Epithelial cell of esophagus (primary cell): ENCODE data around the gene LDLRAD1.
"Not testable (repeated sequence)": the region's sequence is repeated elsewhere in the genome, so short reads cannot be mapped to it uniquely, and the experiment has no call there.

Source experiments
- DNase-seq: peaks from one replicate; pipeline ENCODE4 v3.0.0; 2010; ENCODE audit warnings: low read depth
- H3K4me3 ChIP-seq: 2 replicates; pipeline ENCODE4 v1.5.1; 2011; ENCODE audit warnings: mild to moderate bottlenecking, low read length, control low read depth
- TF ChIP-seq, protein P1 (sequence below): IDR thresholded peaks from 2 replicates; pipeline ENCODE4 v1.5.1; 2011; ENCODE audit warnings: low read depth, mild to moderate bottlenecking, low read length, control low read depth, inconsistent platforms; ENCODE audit not compliant: insufficient read depth; ENCODE audit errors: missing control alignments

Gene LDLRAD1

DNA sequence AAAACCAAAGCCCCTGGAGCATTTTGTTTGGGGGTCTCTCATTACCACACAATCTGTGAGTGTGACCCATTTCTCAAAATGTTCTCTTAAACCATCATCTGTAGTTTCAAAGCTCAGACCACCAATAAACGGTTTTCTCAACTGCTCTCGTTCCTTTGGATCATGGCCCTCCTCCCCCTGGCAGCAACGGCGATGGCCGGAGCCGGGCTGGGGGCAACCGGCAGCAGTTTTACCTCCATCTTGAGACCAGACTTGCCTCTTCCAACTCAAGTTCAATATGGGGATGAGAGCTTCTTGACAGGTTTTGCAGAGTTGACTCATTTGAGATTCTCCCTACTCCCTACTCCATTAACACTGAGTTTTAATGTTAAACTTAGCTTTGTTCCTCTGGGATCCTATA, 42.1 kb downstream of the LDLRAD1 start:
- H3K4me3 ChIP-seq: no peak overlapping the region
- TF ChIP-seq, protein P1, sequence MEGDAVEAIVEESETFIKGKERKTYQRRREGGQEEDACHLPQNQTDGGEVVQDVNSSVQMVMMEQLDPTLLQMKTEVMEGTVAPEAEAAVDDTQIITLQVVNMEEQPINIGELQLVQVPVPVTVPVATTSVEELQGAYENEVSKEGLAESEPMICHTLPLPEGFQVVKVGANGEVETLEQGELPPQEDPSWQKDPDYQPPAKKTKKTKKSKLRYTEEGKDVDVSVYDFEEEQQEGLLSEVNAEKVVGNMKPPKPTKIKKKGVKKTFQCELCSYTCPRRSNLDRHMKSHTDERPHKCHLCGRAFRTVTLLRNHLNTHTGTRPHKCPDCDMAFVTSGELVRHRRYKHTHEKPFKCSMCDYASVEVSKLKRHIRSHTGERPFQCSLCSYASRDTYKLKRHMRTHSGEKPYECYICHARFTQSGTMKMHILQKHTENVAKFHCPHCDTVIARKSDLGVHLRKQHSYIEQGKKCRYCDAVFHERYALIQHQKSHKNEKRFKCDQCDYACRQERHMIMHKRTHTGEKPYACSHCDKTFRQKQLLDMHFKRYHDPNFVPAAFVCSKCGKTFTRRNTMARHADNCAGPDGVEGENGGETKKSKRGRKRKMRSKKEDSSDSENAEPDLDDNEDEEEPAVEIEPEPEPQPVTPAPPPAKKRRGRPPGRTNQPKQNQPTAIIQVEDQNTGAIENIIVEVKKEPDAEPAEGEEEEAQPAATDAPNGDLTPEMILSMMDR: no peak
- no peak for DNase-seq

DNA sequence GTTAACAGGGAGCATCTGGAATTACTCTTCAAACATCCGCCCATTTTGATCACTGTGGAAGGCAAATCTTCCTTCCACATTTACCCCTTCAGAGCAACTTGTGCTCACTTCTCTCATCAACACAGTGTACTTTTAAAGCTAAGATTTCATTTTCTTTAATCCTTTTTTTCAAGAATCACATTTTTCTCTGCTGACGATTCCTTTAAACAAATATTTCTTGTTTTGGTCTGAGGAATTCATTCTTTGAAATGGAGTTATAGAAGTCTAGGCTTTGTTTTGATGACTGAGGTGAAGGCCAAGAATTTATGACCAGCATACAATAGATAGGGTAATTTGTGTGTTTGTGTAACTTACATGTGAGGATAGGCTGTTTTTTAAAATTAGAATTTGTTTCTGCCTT, 46.3 kb downstream of the LDLRAD1 start:
- TF ChIP-seq, protein P1: no peak
- DNase-seq: no peak
- no peak overlapping the region for H3K4me3 ChIP-seq

DNA sequence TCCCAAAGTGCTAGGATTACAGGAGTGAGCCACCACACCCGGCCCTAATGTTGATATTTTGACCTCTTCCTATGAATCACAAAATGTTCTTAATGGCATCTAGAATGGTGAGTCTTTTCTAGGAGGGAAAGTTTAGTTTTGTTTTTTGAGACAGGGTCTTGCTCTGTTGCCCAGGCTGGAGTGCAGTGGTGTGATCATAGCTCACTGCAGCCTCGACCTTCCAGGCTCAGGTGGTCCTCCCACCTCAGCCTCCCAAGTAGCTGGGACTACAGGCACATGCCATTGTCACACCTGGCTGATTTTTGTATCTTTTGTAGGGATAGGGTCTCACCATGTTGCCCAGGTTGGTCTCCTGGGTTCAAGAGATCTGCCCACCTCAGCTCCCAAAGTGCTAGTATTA, 48.7 kb downstream of the LDLRAD1 start:
- DNase-seq, H3K4me3 ChIP-seq: not testable (repeated sequence)

DNA sequence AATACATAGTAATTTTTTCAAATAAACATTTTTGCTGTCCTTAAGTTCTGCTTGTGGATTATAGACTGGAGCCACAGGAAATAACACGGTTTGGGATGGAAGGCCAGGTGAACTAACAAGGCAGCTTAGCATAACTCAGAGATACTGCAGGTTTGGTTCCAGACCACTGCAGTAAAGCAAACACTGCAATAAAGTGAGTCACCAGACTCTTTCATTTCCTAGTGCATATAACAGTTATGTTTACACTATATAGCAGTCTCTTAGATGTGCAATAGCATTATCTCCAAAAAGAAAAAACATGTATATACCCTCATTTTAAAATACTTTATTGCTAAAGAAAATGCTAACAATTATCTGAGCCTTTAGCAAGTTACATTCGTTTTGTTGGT, 49.9 kb downstream of the LDLRAD1 start:
- peak; percentile 19 for DNase-seq

DNA sequence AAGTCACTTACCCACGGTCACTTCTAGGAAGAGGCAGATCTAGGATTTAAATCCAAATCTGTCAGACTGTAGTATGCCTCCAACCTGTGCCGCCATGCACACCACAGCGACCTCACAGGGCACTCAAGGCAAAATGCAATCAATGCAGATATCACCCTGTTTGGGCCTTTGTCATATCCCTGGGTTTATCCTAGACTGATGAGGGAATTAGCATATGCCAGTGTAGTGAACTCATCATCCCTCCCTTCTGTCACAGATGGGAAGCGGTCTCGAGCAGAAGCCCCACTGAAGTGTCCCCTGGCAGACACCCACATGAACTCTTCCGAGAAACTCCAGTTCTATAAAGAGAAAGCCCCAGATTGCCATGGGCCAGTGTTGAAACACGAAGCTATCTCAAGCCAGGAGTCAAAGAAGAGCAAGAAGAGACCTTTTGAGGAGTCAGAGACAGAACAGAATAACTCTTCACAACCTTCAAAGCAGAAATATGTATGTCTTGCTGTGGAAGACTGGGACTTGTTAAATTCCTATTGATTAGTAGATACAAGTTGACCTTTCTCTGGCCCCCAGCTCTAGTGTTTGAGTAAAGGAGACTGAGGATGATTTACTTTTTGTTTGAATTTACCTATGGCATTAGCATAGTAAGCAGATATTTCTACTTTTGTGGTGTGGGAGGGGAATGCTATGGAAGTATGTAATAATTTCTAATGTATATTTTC, 50.4 kb downstream of the LDLRAD1 start:
- TF ChIP-seq, protein P1: no peak
- no peak for DNase-seq
- H3K4me3 ChIP-seq: no peak overlapping the region

More for the DNA sequence above, 49.9 kb downstream of the LDLRAD1 start:
- H3K4me3 ChIP-seq: no peak overlapping the region
- TF ChIP-seq, protein P1: no peak

DNA sequence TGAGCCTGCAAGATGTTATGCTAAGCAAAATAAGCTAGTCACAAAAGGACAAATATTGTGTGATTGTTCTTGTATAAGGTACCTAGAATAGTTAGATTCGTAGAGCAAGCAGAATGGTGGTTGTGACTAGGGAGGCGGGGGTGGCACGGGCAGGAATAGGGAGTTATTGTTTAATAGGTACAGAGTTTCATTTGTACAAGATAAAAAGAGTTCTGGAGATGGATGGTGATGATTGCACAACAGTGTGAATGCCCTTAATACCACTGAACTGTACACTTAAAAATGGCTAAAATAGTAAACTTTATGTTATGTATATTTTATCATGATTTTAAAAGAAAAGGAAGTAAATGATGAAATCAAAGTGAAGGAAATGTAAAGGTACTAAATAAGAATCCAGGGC, 51.2 kb downstream of the LDLRAD1 start:
- TF ChIP-seq, protein P1: no peak
- no peak overlapping the region for H3K4me3 ChIP-seq

DNA sequence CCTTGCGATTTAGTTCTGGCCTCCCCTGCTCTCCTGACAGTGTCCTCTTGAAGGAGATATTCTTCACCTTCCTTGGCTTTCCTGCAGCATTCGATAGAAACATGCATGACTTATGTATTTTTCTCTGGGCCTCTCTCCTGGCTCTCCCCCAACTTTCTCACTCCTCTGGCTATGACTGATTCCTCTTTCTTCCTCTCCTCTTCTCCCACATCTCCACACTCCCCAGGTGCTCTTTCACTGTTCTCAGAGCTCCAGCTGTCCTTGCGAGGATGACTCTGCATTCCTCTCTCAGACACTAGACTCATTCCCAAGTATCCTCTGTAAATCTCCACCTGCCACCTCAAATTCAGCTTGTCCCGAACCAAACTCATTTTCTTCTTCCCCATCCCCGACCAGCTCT, 53.9 kb downstream of the LDLRAD1 start:
- TF ChIP-seq, protein P1: no peak
- no peak for DNase-seq
- no peak overlapping the region for H3K4me3 ChIP-seq

More for the DNA sequence above, 51.2 kb downstream of the LDLRAD1 start:
- DNase-seq: no peak
